BJ (cell line): ENCODE results near the gene SUV39H1. TPM values are rescaled to one million over a fixed set of nuclear protein-coding genes. Genes with fewer than 3 reads are reported as not detected.

ENCODE experiments used
- CTCF ChIA-PET: fragments of 350-600 bp; formaldehyde crosslinking; extraction: SDS; loops from one replicate; lab custom pipeline; 2021; ENCODE audit warnings: antibody characterized with exemption, inconsistent platforms; lab: Yijun Ruan, JAX
- POLR2A ChIA-PET: fragments of 300-600 bp; sonication (Branson Sonifier 250); formaldehyde crosslinking; extraction: SDS; loops from one replicate; lab custom pipeline; 2021; ENCODE audit warnings: antibody characterized with exemption; lab: Charles Lee
- DNase-seq: peaks from one replicate; pipeline ENCODE4 v3.0.0-alpha.2; 2011; ENCODE audit warnings: low read depth
- H3K27me3 ChIP-seq: 2 replicates; pipeline ENCODE4 v1.6.0; 2011; ENCODE audit warnings: low read length; ENCODE audit not compliant: control insufficient read depth, insufficient read depth
- H3K36me3 ChIP-seq: 2 replicates; pipeline ENCODE4 v1.5.1; 2011; ENCODE audit warnings: low read length; ENCODE audit not compliant: control insufficient read depth, insufficient read depth
- H3K4me3 ChIP-seq: 2 replicates; pipeline ENCODE4 v1.5.1; 2011; ENCODE audit warnings: low read depth, mild to moderate bottlenecking, control low read depth, low read length
- polyA plus RNA-seq: library from polyadenylated mRNA; depleted of rRNA; stranded (reverse); fragments of >200 nt; gene quantifications from 2 replicates; pipeline ENCODE4 v1.2.3, GENCODE V29; 2011
- TF ChIP-seq, protein P1 (sequence below): IDR thresholded peaks from 2 replicates; pipeline ENCODE4 v1.5.1; 2011; ENCODE audit warnings: low read depth, mild to moderate bottlenecking, control low read depth, inconsistent platforms, low read length, moderate library complexity; ENCODE audit not compliant: insufficient read depth

SUV39H1 gene
- polyA plus RNA-seq, 1 experiment: 9.7 TPM

DNA sequence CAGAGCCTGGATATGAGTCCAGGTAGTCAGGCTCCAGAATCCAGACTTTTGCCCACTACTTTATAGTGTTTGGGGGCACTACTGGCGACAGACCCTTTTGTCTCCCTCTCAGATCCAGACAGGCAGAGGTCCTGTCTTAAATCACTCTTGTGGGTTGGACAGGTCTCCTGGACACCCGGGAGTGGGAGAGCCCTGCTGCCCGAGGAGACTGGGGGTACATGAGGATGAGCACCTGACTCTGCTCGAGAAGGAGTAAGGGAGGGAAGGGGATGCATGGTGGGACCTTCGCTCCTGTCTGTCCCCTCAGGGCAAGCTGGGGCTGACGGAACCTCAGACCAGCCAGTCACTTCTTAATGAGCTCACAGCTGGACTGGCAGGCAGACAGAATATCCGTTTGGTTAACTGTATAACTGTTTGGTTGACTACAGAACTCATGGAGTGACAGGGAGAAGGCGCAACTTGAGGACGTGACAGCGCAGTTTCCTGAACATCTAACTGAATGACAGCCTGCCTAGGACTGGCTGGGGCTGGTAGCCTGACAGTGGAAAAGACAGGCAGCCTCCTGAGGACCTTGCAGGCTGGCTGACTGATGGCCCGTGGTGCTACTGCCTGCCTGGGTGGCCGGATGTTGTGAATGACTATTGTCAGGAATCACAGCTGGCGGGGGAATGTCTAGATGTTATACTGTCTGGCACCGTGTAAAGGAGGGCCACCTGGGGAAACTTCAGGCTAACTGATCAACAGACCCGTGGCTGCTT is 1.6 kb upstream of the SUV39H1 start:
- DNase-seq: no peak
- no peaks in the 10 kb centered on the region for H3K36me3 ChIP-seq
- H3K27me3 ChIP-seq: no peaks in the 10 kb centered on the region
- ChIA-PET CTCF (no interaction called here), POLR2A (no interaction called here)
- H3K4me3 ChIP-seq: no peak overlapping the region
- TF ChIP-seq, protein P1, sequence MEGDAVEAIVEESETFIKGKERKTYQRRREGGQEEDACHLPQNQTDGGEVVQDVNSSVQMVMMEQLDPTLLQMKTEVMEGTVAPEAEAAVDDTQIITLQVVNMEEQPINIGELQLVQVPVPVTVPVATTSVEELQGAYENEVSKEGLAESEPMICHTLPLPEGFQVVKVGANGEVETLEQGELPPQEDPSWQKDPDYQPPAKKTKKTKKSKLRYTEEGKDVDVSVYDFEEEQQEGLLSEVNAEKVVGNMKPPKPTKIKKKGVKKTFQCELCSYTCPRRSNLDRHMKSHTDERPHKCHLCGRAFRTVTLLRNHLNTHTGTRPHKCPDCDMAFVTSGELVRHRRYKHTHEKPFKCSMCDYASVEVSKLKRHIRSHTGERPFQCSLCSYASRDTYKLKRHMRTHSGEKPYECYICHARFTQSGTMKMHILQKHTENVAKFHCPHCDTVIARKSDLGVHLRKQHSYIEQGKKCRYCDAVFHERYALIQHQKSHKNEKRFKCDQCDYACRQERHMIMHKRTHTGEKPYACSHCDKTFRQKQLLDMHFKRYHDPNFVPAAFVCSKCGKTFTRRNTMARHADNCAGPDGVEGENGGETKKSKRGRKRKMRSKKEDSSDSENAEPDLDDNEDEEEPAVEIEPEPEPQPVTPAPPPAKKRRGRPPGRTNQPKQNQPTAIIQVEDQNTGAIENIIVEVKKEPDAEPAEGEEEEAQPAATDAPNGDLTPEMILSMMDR: no peak

DNA sequence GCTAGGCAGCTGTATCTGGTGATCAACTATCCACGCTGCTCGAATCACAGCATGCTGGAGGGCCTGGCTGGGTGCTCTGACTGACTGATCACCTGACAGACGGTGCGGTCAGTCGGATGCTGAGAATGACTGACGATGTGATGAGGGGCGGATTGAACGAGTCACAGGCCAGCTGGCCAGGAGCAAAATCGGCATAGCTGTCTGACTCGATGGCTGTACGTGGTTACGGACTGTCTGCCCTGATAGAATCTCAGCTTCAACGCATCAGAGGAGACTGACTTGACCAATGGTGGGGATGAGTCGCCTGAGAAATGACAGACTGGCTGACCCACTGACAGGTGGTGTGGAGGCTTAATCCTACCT is 1.0 kb upstream of the SUV39H1 start:
- ChIA-PET CTCF (interaction anchor here (0.7 kb wide), 1 partner anchor 334 kb away, joined by 3 read pairs; no protein-coding TSS in a partner anchor), POLR2A (no interaction called here)
- TF ChIP-seq, protein P1: no peak

DNA sequence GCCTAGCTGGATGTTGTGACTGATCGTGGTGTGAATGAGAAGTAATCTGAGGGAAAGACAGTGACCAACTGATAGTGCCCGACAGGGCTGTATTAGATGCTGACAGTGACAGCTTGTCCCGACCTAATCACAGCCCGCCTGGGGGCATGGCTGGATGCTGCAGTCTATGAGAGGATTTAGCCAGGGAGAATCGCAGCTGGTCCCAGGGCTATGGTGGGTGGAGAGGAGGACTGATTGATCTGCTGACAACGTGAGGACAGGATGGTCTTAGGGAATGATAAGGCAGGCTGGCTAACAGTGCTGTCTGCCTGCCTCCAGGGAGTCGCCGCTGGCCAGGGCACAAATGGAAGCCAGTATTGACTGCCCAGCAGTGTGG is 621 bp upstream of the SUV39H1 start:
- DNase-seq: no peak
- Histone ChIP-seq H3K27me3 (no peaks in the 10 kb centered on the region), H3K36me3 (peaks cover under 1% of the 10 kb centered on the region; the same call in 1 of the 2 replicates), H3K4me3 (peak overlapping the region; percentile 60)
- CTCF ChIA-PET: interaction anchor here (0.7 kb wide), 1 partner anchor 334 kb away, joined by 3 read pairs; no protein-coding TSS in a partner anchor
- POLR2A ChIA-PET: interaction anchor here (1.0 kb wide), 1 partner anchor 41 kb away, joined by 3 read pairs; no protein-coding TSS in a partner anchor
- TF ChIP-seq, protein P1: no peak

More for the DNA sequence above, 1.0 kb upstream of the SUV39H1 start:
- Histone ChIP-seq H3K36me3 (no peaks in the 10 kb centered on the region), H3K27me3 (no peaks in the 10 kb centered on the region), H3K4me3 (no peak overlapping the region; the same call in 1 of the 2 replicates)
- no peak for DNase-seq

DNA sequence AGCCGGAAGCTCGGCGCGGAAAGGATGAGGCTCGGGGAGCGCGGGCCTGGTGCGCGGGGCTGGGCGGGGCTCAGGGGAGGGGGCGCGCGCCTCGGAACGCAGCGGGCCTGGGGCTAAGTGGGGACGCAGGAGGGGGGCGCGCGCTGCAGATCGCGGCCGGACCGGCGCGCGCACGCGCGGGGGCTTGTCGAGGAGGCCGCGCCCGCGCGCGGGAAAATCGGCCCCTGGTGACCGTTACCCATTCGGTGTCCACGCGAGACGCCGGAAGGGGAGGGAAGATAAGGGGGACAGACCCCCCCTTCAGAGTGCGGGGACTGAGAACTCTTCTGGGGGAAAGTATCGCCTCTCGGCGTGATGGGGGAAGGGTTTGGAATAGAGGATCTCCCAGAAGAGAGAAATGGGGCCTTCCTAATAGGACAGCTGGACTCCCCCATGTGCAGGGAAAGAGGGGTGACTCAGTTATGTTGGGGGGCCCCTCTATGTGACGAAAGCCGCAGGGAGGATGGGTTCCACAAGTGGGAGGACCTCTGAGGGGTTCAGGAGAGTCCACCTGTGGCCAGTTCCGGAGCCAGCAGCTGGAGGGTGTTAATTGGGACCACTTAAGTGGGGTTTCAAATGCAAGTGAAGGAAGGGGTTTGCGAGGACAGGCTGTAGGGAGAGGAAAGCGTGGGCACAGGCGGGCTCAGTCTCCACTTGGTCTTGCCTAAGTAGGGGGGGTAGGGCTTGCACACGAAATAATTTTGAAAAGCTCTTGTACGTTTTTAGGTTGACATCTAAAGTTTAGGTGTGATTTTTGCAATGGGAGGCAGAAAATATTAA is 584 bp downstream of the SUV39H1 start:
- CTCF ChIA-PET: no interaction called here
- H3K4me3 ChIP-seq: peak overlapping the region; percentile 60

More for the DNA sequence above, 584 bp downstream of the SUV39H1 start:
- POLR2A ChIA-PET: interaction anchor here (1.0 kb wide), 1 partner anchor 40 kb away, joined by 3 read pairs; no protein-coding TSS in a partner anchor
- H3K27me3 ChIP-seq: no peaks in the 10 kb centered on the region
- DNase-seq: no peak
- H3K36me3 ChIP-seq: peaks cover 2% of the 10 kb centered on the region; the same call in 1 of the 2 replicates
- TF ChIP-seq, protein P1: no peak
